Fibroblast of villous mesenchyme (primary cell): ENCODE results near the gene GJA8. TPM values are rescaled to one million over a fixed set of nuclear protein-coding genes. Genes with fewer than 3 reads are reported as not detected.
"Not testable (repeated sequence)": the region's sequence is repeated elsewhere in the genome, so short reads cannot be mapped to it uniquely, and the experiment has no call there.

Experiments
- DNase-seq: peaks from one replicate; pipeline ENCODE4 v3.0.0-alpha.2; 2010; ENCODE audit warnings: low read depth
- H3K4me3 ChIP-seq: 2 replicates; pipeline ENCODE4 v1.5.1; 2011; ENCODE audit warnings: low read depth, mild to moderate bottlenecking, low read length
- CTCF ChIP-seq: IDR thresholded peaks from 2 replicates; pipeline ENCODE4 v1.5.1; 2012; ENCODE audit warnings: low read depth, mild to moderate bottlenecking, low read length; ENCODE audit not compliant: insufficient read depth
- total RNA-seq: library from RNA; depleted of rRNA; stranded (reverse); fragments of >200 nt; gene quantifications from 2 replicates; pipeline ENCODE4 v1.2.3, GENCODE V29; 2012

The GJA8 gene
- total RNA-seq, result not detected in 2 replicates

- peak; percentile 13 for DNase-seq
- no peak within 1 kb of the TSS for H3K4me3 ChIP-seq
- no peak for TF ChIP-seq CTCF
Measured at GRCh38 chr1:147902253-147902845, at the start of gene GJA8. GJA8 (plus strand) TSS chr1:147902795; CDS start chr1:147907956, 5,161 bp downstream.

- no peak overlapping the region for H3K4me3 ChIP-seq
- DNase-seq, result peak; percentile 20
- no peak for TF ChIP-seq CTCF
Measured at GRCh38 chr1:147853391-147853790, 49.2 kb upstream of the GJA8 start.

- not testable (repeated sequence) for H3K4me3 ChIP-seq, DNase-seq
Measured at GRCh38 chr1:147854989-147855388, 47.6 kb upstream of the GJA8 start.

DNA sequence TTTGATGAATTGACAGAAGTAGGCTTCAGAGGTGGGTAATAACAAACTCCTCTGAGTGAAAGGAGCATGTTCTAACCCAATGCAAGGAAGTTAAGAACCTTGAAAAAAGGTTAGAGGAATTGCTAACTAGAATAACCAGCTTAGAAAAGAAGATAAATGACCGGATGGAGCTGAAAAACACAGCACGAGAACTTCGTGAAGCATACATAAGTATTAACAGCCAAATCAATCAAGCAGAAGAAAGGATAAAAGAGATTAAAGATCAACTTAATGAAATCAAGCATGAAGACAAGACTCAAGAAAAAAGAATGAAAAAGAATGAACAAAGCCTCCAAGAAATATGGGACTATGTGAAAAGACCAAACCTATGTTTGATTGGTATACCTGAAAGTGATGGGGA is 46.6 kb upstream of the GJA8 start:
- not testable (repeated sequence) for H3K4me3 ChIP-seq, DNase-seq

DNA sequence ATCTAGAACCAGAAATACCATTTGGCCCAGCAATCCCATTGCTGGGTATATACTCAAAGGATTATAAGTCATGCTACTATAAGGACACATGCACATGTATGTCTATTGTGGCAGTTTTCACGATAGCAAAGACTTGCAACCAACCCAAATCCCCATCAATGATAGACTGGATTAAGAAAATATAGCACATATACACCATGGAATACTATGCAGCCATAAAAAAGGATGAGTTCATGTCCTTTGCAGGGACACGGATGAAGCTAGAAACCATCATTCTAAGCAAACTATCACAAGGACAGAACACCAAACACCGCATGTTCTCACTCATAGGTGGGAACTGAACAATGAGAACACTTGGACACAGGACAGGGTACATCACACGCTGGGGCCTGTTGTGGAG is 35.4 kb upstream of the GJA8 start:
- DNase-seq, H3K4me3 ChIP-seq: not testable (repeated sequence)

- TF ChIP-seq CTCF, result no peak
- H3K4me3 ChIP-seq, result no peak overlapping the region
- DNase-seq, result no peak
Measured at GRCh38 chr1:147878022-147878421, 24.6 kb upstream of the GJA8 start.

GRCh38 chr1:147879911-147880310 is 22.7 kb upstream of the GJA8 start:
- no peak for TF ChIP-seq CTCF

GRCh38 chr1:147882535-147882934 is 20.1 kb upstream of the GJA8 start:
- no peak for DNase-seq
- no peak for TF ChIP-seq CTCF

More at GRCh38 chr1:147879911-147880310, 22.7 kb upstream of the GJA8 start:
- no peak for DNase-seq
- H3K4me3 ChIP-seq, result no peak overlapping the region

More at GRCh38 chr1:147882535-147882934, 20.1 kb upstream of the GJA8 start:
- no peak overlapping the region for H3K4me3 ChIP-seq
